ENCODE data around the gene CARD19.

Gene CARD19

GRCh38 chr9:93125331-93125894, 29.4 kb downstream of the CARD19 start:
- no peak overlapping the region for H3K9ac ChIP-seq
- H3K4me3 ChIP-seq (ENCODE audit: low read depth, low read length), result no peak overlapping the region
- TF ChIP-seq CTCF (IDR thresholded peaks at IDR 0.05), result no peak
- no peak overlapping the region for H2AFZ ChIP-seq
- H3K27me3 ChIP-seq (ENCODE audit: control insufficient read depth, insufficient read depth, low read length), result no peaks in the 10 kb centered on the region
- H3K79me2 ChIP-seq, result peaks cover 25% of the 10 kb centered on the region
- no peak overlapping the region for H3K27ac ChIP-seq
- H3K4me1 ChIP-seq, result peaks cover 27% of the 10 kb centered on the region
- H3K4me2 ChIP-seq (ENCODE audit: low read length), result no peak overlapping the region
- H3K9me3 ChIP-seq (ENCODE audit: control insufficient read depth, low read length), result no peaks in the 10 kb centered on the region
- H3K36me3 ChIP-seq (ENCODE audit: control insufficient read depth, insufficient read depth, low read length), result no peaks in the 10 kb centered on the region

GRCh38 chr9:93126151-93126781, 30.2 kb downstream of the CARD19 start:
- Histone ChIP-seq H3K79me2 (peaks cover 32% of the 10 kb centered on the region), H3K4me3 (ENCODE audit: low read depth, low read length) (no peak overlapping the region), H3K36me3 (ENCODE audit: control insufficient read depth, insufficient read depth, low read length) (no peaks in the 10 kb centered on the region), H3K4me2 (ENCODE audit: low read length) (peak overlapping the region; percentile 26), H3K4me1 (peaks cover 30% of the 10 kb centered on the region), H3K27me3 (ENCODE audit: control insufficient read depth, insufficient read depth, low read length) (no peaks in the 10 kb centered on the region), H3K9me3 (ENCODE audit: control insufficient read depth, low read length) (no peaks in the 10 kb centered on the region), H3K27ac (peak overlapping the region; percentile 74), H2AFZ (no peak overlapping the region), H3K9ac (no peak overlapping the region)
- no peak for TF ChIP-seq CTCF (IDR thresholded peaks at IDR 0.05)

DNA sequence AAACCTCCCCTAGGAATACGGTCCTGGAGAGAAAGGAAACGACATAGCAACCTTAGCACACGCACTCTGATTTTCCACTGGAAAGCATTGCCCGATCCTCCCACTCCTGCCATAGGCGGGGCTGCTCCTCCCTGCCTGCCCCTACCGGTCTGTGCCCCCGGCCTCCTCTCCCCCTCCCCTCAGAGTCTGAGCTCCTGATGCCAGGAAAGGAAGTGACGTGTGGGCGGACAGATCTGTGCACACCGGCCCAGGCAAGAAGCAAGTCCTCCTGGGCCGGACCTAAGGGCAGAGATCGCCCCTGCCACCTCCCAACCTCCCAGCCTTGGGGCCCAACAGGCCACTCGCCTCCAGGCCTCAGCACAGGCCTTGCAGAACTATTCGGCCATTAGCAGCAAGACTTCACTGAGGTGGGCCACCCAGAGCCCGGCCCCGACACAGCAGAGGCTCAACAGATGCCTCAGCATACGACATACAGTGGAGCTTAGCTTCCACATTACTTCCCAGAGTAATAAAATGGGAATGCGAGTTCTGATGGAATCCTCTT, 30.9 kb downstream of the CARD19 start:
- peaks cover 39% of the 10 kb centered on the region for H3K79me2 ChIP-seq
- no peak for TF ChIP-seq CTCF (IDR thresholded peaks at IDR 0.05)
- H3K4me1 ChIP-seq, result peaks cover 37% of the 10 kb centered on the region
- no peak overlapping the region for H2AFZ ChIP-seq
- no peak overlapping the region for H3K9ac ChIP-seq
- peak overlapping the region; percentile 26 for H3K4me2 ChIP-seq (ENCODE audit: low read length)
- H3K36me3 ChIP-seq (ENCODE audit: control insufficient read depth, insufficient read depth, low read length), result no peaks in the 10 kb centered on the region
- no peaks in the 10 kb centered on the region for H3K9me3 ChIP-seq (ENCODE audit: control insufficient read depth, low read length)
- no peaks in the 10 kb centered on the region for H3K27me3 ChIP-seq (ENCODE audit: control insufficient read depth, insufficient read depth, low read length)
- no peak overlapping the region for H3K4me3 ChIP-seq (ENCODE audit: low read depth, low read length)
- H3K27ac ChIP-seq, result peak overlapping the region; percentile 74

DNA sequence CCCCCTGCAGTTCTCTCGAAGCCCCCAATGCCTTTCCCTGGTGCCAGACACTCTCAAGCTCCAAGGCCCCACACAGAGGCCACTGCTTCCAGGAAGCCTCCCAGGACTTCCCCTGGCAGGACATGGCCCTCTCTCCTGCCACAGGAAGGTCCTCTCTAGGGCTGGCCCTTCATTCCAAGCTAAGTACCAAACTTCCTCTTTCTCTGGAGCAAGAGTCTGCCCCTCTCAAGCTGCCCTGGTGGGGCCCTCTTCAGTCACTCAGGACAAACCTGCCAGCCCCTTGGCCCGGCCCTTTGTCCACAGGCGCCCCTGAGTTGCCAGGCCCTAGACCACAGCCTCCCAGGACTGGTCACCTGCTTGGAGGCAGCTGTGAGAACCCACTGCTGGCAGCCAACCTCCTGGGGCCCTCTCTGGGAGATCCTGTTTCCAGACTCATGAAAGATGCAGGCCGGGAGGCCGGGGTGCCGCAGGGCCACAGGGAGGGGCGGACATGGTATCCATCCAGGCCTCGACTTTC, 31.4 kb downstream of the CARD19 start:
- H3K4me3 ChIP-seq (ENCODE audit: low read depth, low read length), result no peak overlapping the region
- H3K9ac ChIP-seq, result no peak overlapping the region
- H3K79me2 ChIP-seq, result peaks cover 44% of the 10 kb centered on the region
- H3K27ac ChIP-seq, result peak overlapping the region; percentile 74
- no peak for TF ChIP-seq CTCF (IDR thresholded peaks at IDR 0.05)
- H3K27me3 ChIP-seq (ENCODE audit: control insufficient read depth, insufficient read depth, low read length), result no peaks in the 10 kb centered on the region
- H3K4me2 ChIP-seq (ENCODE audit: low read length), result no peak overlapping the region
- H3K9me3 ChIP-seq (ENCODE audit: control insufficient read depth, low read length), result no peaks in the 10 kb centered on the region
- H3K4me1 ChIP-seq, result peaks cover 42% of the 10 kb centered on the region
- H3K36me3 ChIP-seq (ENCODE audit: control insufficient read depth, insufficient read depth, low read length), result no peaks in the 10 kb centered on the region
- H2AFZ ChIP-seq, result no peak overlapping the region

Data from parathyroid adenoma (tissue), 2 donors.